GM23338 (cell line): ENCODE measurements around the gene SLC44A1. TPM values are rescaled to one million over a fixed set of nuclear protein-coding genes. Genes with fewer than 3 reads are reported as not detected.

Experiments used
- ATAC-seq: fragments of 200-7000 bp; cut with Tn5 transposase; 3 replicates; pipeline ENCODE4 v1.9.1; 2020
- DNase-seq: peaks from one replicate; pipeline ENCODE4 v3.0.0-alpha.2; 2015; ENCODE audit warnings: low spot score
- H2AFZ ChIP-seq: fragments of 200-600 bp; sonication (generic); 2 replicates; pipeline ENCODE4 v1.8.0; 2016; ENCODE audit warnings: antibody characterized with exemption, mild to moderate bottlenecking, moderate library complexity
- H3F3A ChIP-seq: fragments of 200-600 bp; sonication (generic); replicated peaks from 2 replicates; pipeline ENCODE4 v1.8.0; 2017; ENCODE audit warnings: antibody characterized with exemption, mixed run types, low read depth
- H3K27ac ChIP-seq: fragments of 200-600 bp; sonication (generic); 2 replicates; pipeline ENCODE4 v1.6.1; 2016; ENCODE audit warnings: low read depth
- H3K27me3 ChIP-seq: fragments of 200-600 bp; sonication (generic); 2 replicates; pipeline ENCODE4 v1.8.0; 2016; ENCODE audit warnings: mild to moderate bottlenecking, mixed run types, moderate library complexity; ENCODE audit not compliant: insufficient read depth
- H3K36me3 ChIP-seq: fragments of 200-600 bp; sonication (generic); 2 replicates; pipeline ENCODE4 v1.8.0; 2016; ENCODE audit warnings: mild to moderate bottlenecking; ENCODE audit not compliant: insufficient read depth
- H3K4me1 ChIP-seq: fragments of 200-600 bp; sonication (generic); 2 replicates; pipeline ENCODE4 v1.8.0; 2016; ENCODE audit warnings: mild to moderate bottlenecking, moderate library complexity; ENCODE audit not compliant: insufficient read depth
- H3K4me2 ChIP-seq: fragments of 200-600 bp; sonication (generic); 2 replicates; pipeline ENCODE4 v1.7.1; 2017; ENCODE audit warnings: mixed run types
- H3K4me3 ChIP-seq: fragments of 200-600 bp; sonication (generic); 2 replicates; pipeline ENCODE4 v1.6.1; 2016; ENCODE audit warnings: mixed run types
- H3K79me2 ChIP-seq: fragments of 200-600 bp; sonication (generic); replicated peaks from 2 replicates; pipeline ENCODE4 v1.8.0; 2017; ENCODE audit warnings: mild to moderate bottlenecking; ENCODE audit not compliant: insufficient read depth
- H3K9me2 ChIP-seq: fragments of 200-600 bp; sonication (generic); 2 replicates; pipeline ENCODE4 v1.8.0; 2017; ENCODE audit not compliant: insufficient read depth
- H4K20me1 ChIP-seq: fragments of 200-600 bp; sonication (generic); replicated peaks from 2 replicates; pipeline ENCODE4 v1.8.0; 2017; ENCODE audit warnings: mild to moderate bottlenecking; ENCODE audit not compliant: insufficient read depth
- H3K27ac Mint-ChIP-seq: 2 replicates; pipeline ENCODE4 v1.8.0; 2020; ENCODE audit warnings: inconsistent platforms, mild to moderate bottlenecking, moderate library complexity, mixed read lengths
- H3K27me3 Mint-ChIP-seq: 3 replicates; pipeline ENCODE4 v1.8.0; 2022; ENCODE audit warnings: low read depth, mild to moderate bottlenecking, moderate library complexity, mixed read lengths, inconsistent platforms; ENCODE audit not compliant: insufficient read depth, poor library complexity
- H3K36me3 Mint-ChIP-seq: 3 replicates; pipeline ENCODE4 v1.8.0; 2021; ENCODE audit warnings: low read depth, mild to moderate bottlenecking, inconsistent platforms, moderate library complexity, mixed read lengths
- H3K4me1 Mint-ChIP-seq: 3 replicates; pipeline ENCODE4 v1.8.0; 2020; ENCODE audit warnings: mild to moderate bottlenecking, inconsistent platforms, mixed read lengths
- H3K4me3 Mint-ChIP-seq: 3 replicates; pipeline ENCODE4 v1.8.0; 2021; ENCODE audit warnings: moderate library complexity, mild to moderate bottlenecking, inconsistent platforms, mixed read lengths
- H3K9me3 Mint-ChIP-seq: 3 replicates; pipeline ENCODE4 v1.8.0; 2020; ENCODE audit warnings: moderate library complexity, mild to moderate bottlenecking, inconsistent platforms, mixed read lengths
- CREB1 ChIP-seq: fragments of 250-450 bp; sonication (Bioruptor Pico); IDR thresholded peaks from 2 replicates; pipeline ENCODE4 v1.5.0; 2020; ENCODE audit warnings: low read depth, mild to moderate bottlenecking, moderate library complexity
- CTCF ChIP-seq, 2 experiments: fragments of 200-600 bp in 1 of 2; sonication (generic) in 1 of 2; conservative IDR thresholded peaks; 2 replicates each; pipeline versions ENCODE4 v1.5.1 to v1.6.1; 2016 to 2017; ENCODE audit warnings: antibody characterized with exemption in 2 of 2, low read depth in 2 of 2, mild to moderate bottlenecking in 2 of 2, moderate library complexity in 1 of 2
- ETS1 ChIP-seq: IDR thresholded peaks from 2 replicates; pipeline ENCODE4 v1.6.1; 2016; ENCODE audit warnings: antibody characterized with exemption
- EZH2 ChIP-seq: fragments of 200-600 bp; sonication (generic); IDR thresholded peaks from one replicate; pipeline ENCODE4 v1.8.0; 2017; ENCODE audit warnings: antibody characterized with exemption, mild to moderate bottlenecking, low read depth; ENCODE audit not compliant: unreplicated experiment
- EZH2phosphoT487 ChIP-seq: fragments of 200-600 bp; sonication (generic); IDR thresholded peaks from one replicate; pipeline ENCODE4 v1.8.1; 2018; ENCODE audit warnings: antibody characterized with exemption; ENCODE audit not compliant: unreplicated experiment
- JUNB ChIP-seq: IDR thresholded peaks from one replicate; pipeline ENCODE4 v1.6.1; 2016; ENCODE audit warnings: antibody characterized with exemption; ENCODE audit not compliant: unreplicated experiment
- NANOG ChIP-seq: IDR thresholded peaks from 2 replicates; pipeline ENCODE4 v1.6.1; 2016; ENCODE audit warnings: antibody characterized with exemption, borderline replicate concordance
- POLR2AphosphoS5 ChIP-seq: IDR thresholded peaks from 2 replicates; pipeline ENCODE4 v1.6.1; 2016; ENCODE audit warnings: antibody characterized with exemption, low read depth
- REST ChIP-seq: IDR thresholded peaks from one replicate; pipeline ENCODE4 v1.6.1; 2018; ENCODE audit warnings: antibody characterized with exemption; ENCODE audit not compliant: unreplicated experiment
- STAT1 ChIP-seq: IDR thresholded peaks from one replicate; pipeline ENCODE4 v1.6.1; 2016; ENCODE audit warnings: antibody characterized with exemption; ENCODE audit not compliant: unreplicated experiment
- ZNF114 ChIP-seq: fragments of 250-450 bp; sonication (Bioruptor Pico); IDR thresholded peaks from 2 replicates; pipeline ENCODE4 v1.5.0; 2020; ENCODE audit warnings: mild to moderate bottlenecking, moderate library complexity
- ZNF331 ChIP-seq: fragments of 250-450 bp; sonication (Bioruptor Pico); IDR thresholded peaks from 2 replicates; pipeline ENCODE4 v1.5.0; 2020; ENCODE audit warnings: low read depth, mild to moderate bottlenecking, moderate library complexity
- ZNF462 ChIP-seq: fragments of 250-450 bp; sonication (Bioruptor Pico); IDR thresholded peaks from 2 replicates; pipeline ENCODE4 v1.5.0; 2020; ENCODE audit warnings: mild to moderate bottlenecking, moderate library complexity
- polyA plus RNA-seq: library from polyadenylated mRNA; unstranded; fragments of >200 nt; fragmentation: Nextera tagmentation; extraction: Ambion mirVana; gene quantifications from 2 replicates; pipeline ENCODE4 v1.2.1, GENCODE V29; 2016
- total RNA-seq: library from RNA; depleted of rRNA; stranded (reverse); fragments of >200 nt; shearing (Covaris generic); gene quantifications from 2 replicates; pipeline ENCODE4 v1.2.3, GENCODE V29; 2014

Gene SLC44A1
- total and polyA plus RNA-seq, 2 experiments from 2014 or later: 14.9 to 75.0 TPM

- no peak for TF ChIP-seq CTCF (conservative IDR thresholded peaks at IDR 0.05; ENCODE audit: low read depth in 2 of 2)
- TF ChIP-seq STAT1: no peak
- no peak for TF ChIP-seq POLR2AphosphoS5
- TF ChIP-seq CREB1 (CRISPR knock-in tag): no peak
- TF ChIP-seq REST: no peak
- no peak for TF ChIP-seq ZNF462 (CRISPR knock-in tag)
- TF ChIP-seq NANOG: no peak
- TF ChIP-seq EZH2: no peak
- no peak for TF ChIP-seq JUNB
- TF ChIP-seq ZNF331 (CRISPR knock-in tag): no peak
- no peak for TF ChIP-seq ETS1
- no peak for TF ChIP-seq ZNF114 (CRISPR knock-in tag)
- TF ChIP-seq EZH2phosphoT487: no peak
- H2AFZ ChIP-seq: no peak overlapping the region
- H3K27ac ChIP-seq: no peak overlapping the region
- no peaks in the 10 kb centered on the region for H3K9me2 ChIP-seq
- Mint-ChIP-seq H3K9me3 (no peaks in the 10 kb centered on the region), H3K27ac (no peak overlapping the region; the same call in 1 of the 2 replicates), H3K4me1 (peaks cover 81% of the 10 kb centered on the region), H3K36me3 (no peaks in the 10 kb centered on the region; the same call in 2 of the 3 replicates), H3K27me3 (no peaks in the 10 kb centered on the region), H3K4me3 (no peak overlapping the region)
- no peaks in the 10 kb centered on the region for H4K20me1 ChIP-seq
- no peak for ATAC-seq
- no peak overlapping the region for H3K4me2 ChIP-seq
- DNase-seq: no peak
- no peak overlapping the region for H3K4me3 ChIP-seq
- H3K27me3 ChIP-seq: no peaks in the 10 kb centered on the region
- no peaks in the 10 kb centered on the region for H3K79me2 ChIP-seq
- H3K4me1 ChIP-seq: peaks cover 62% of the 10 kb centered on the region
- no peaks in the 10 kb centered on the region for H3F3A ChIP-seq
- no peaks in the 10 kb centered on the region for H3K36me3 ChIP-seq
Measured at GRCh38 chr9:105391288-105391687, 146.8 kb downstream of the SLC44A1 start.
